Nephron (organoid): ENCODE measurements around the gene CIZ1.

Experiments used
- H3K27ac Mint-ChIP-seq, 3 experiments: 2 replicates each; pipeline ENCODE4 v1.8.0; 2020; ENCODE audit warnings: mixed read lengths in 3 of 3, mild to moderate bottlenecking in 2 of 3, moderate library complexity in 1 of 3
- H3K27me3 Mint-ChIP-seq: 2 replicates; pipeline ENCODE4 v1.8.0; 2021; ENCODE audit warnings: low read depth, mild to moderate bottlenecking, moderate library complexity, mixed read lengths
- H3K36me3 Mint-ChIP-seq: 2 replicates; pipeline ENCODE4 v1.8.0; 2020; ENCODE audit warnings: low read depth, mixed read lengths
- H3K4me1 Mint-ChIP-seq: 2 replicates; pipeline ENCODE4 v1.8.0; 2020; ENCODE audit warnings: mixed read lengths
- H3K4me3 Mint-ChIP-seq, 3 experiments: 2 replicates each; pipeline ENCODE4 v1.8.0; 2020; ENCODE audit warnings: mild to moderate bottlenecking in 3 of 3, mixed read lengths in 3 of 3, moderate library complexity in 2 of 3
- H3K9me3 Mint-ChIP-seq: 2 replicates; pipeline ENCODE4 v1.8.0; 2020; ENCODE audit warnings: mixed read lengths
- TF ChIP-seq, protein P1 (sequence below), 3 experiments: fragments of 200-600 bp; sonication (generic); IDR thresholded peaks; one replicate each; pipeline ENCODE4 v1.5.0; 2021; ENCODE audit warnings: antibody characterized with exemption in 3 of 3; ENCODE audit not compliant: unreplicated experiment in 3 of 3

The CIZ1 gene

DNA sequence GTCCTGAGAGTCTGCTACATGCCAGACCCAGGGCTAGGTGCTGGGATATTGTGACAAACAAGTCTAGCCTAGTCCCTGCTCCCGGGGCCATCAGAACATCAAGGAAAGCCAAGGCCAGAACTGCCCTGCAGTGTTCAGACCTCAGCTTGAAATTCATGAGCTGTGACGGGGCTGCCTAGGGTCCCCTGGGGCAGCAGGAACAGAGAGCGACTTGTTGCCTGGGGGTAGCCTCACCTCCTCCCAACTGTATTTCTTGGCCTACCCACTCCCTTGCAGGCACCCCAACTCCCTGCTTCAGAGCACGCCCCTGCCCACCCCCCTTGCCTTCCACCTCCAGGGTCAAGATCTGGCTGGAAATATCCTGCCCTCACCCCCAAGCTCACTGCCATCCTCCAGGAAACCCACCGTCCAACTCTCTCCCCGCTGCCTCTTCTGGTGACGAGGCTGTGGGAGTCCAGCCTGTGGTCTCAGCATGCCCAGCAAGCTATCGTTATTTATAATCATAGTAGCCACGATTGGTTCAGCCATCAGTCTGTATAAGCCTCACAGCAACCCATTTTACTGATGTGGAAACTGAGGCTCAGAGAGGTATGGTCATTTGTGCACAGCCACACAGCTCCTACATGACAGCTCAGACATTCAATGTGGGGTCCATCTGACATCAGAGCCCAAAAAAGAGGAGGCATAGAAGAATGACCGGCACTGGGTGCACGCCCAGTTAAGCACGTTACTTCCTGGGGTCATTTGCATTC is 22.6 kb upstream of the CIZ1 start:
- H3K9me3 Mint-ChIP-seq: no peaks in the 10 kb centered on the region
- H3K4me3 Mint-ChIP-seq: peak overlapping the region in 1 of 3 experiments; percentile 39
- peaks cover 4% of the 10 kb centered on the region for H3K27me3 Mint-ChIP-seq
- peaks cover 9% of the 10 kb centered on the region for H3K36me3 Mint-ChIP-seq
- TF ChIP-seq, protein P1, sequence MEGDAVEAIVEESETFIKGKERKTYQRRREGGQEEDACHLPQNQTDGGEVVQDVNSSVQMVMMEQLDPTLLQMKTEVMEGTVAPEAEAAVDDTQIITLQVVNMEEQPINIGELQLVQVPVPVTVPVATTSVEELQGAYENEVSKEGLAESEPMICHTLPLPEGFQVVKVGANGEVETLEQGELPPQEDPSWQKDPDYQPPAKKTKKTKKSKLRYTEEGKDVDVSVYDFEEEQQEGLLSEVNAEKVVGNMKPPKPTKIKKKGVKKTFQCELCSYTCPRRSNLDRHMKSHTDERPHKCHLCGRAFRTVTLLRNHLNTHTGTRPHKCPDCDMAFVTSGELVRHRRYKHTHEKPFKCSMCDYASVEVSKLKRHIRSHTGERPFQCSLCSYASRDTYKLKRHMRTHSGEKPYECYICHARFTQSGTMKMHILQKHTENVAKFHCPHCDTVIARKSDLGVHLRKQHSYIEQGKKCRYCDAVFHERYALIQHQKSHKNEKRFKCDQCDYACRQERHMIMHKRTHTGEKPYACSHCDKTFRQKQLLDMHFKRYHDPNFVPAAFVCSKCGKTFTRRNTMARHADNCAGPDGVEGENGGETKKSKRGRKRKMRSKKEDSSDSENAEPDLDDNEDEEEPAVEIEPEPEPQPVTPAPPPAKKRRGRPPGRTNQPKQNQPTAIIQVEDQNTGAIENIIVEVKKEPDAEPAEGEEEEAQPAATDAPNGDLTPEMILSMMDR (IDR thresholded peaks at IDR 0.05; ENCODE audit: unreplicated experiment in 3 of 3): no peak
- H3K27ac Mint-ChIP-seq: peak overlapping the region; percentile 89 to 94 (median 89)
- H3K4me1 Mint-ChIP-seq: peaks cover 48% of the 10 kb centered on the region

DNA sequence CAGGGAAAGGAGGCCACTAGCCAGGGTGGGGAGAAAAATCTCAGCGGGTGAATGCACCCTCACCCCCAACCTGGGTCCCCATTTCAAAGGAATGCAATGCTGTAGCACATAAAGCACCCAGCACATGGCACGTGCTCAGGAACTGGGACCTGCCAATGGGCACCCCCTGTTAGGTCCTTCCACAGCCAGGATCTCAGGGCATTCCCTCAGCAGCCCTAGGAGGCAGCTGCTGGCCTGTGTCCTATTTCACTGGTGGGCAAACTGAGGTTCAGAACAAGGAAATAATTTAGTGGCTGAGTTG is 20.6 kb upstream of the CIZ1 start:
- peaks cover 47% of the 10 kb centered on the region for H3K4me1 Mint-ChIP-seq
- H3K4me3 Mint-ChIP-seq: peak overlapping the region in 1 of 3 experiments; percentile 60
- H3K27me3 Mint-ChIP-seq: no peaks in the 10 kb centered on the region
- peak overlapping the region; percentile 89 to 97 (median 91) for H3K27ac Mint-ChIP-seq
- H3K36me3 Mint-ChIP-seq: no peaks in the 10 kb centered on the region
- no peaks in the 10 kb centered on the region for H3K9me3 Mint-ChIP-seq
- TF ChIP-seq, protein P1 (IDR thresholded peaks at IDR 0.05; ENCODE audit: unreplicated experiment in 3 of 3): no peak

DNA sequence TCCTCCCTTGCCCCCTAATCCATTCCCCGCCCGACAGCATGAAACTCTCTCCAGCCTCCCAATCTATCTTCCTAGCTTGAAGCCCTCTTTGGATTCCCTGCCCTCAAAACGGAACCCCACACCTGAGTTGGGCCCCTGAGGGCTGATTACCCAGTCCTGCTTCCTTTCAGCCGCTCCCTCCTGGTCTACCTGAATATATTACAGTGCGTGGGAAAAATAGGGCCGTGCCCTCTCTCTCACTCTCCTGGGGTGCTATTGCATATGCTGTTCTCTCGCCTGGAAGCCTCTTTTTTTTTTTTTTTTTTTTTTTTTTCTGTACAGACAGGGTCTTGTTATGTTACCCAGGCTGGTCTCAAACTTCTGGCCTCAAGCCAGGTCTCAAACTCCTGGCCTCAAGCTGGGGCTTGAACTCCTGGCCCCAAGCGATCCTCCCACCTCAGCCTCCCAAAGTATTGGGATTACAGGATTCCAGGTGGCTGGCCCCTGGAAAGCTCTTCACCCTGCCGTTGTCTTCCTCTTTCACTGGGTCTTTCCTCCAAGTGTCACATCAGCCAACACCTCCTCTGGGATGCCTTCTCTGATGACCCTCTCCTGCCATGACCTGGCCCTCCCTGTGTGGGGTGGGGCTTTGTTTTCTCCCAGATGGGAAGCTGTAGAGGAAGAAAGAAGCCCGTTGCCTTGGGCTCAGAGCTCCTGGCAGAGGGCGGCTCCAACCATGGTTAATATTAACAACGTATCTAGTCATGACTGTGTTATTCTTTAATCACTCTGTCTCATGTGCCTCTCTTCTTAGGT is 20.0 kb upstream of the CIZ1 start:
- Mint-ChIP-seq H3K27ac (peak overlapping the region; percentile 89 to 97 (median 91)), H3K4me1 (peaks cover 49% of the 10 kb centered on the region)

DNA sequence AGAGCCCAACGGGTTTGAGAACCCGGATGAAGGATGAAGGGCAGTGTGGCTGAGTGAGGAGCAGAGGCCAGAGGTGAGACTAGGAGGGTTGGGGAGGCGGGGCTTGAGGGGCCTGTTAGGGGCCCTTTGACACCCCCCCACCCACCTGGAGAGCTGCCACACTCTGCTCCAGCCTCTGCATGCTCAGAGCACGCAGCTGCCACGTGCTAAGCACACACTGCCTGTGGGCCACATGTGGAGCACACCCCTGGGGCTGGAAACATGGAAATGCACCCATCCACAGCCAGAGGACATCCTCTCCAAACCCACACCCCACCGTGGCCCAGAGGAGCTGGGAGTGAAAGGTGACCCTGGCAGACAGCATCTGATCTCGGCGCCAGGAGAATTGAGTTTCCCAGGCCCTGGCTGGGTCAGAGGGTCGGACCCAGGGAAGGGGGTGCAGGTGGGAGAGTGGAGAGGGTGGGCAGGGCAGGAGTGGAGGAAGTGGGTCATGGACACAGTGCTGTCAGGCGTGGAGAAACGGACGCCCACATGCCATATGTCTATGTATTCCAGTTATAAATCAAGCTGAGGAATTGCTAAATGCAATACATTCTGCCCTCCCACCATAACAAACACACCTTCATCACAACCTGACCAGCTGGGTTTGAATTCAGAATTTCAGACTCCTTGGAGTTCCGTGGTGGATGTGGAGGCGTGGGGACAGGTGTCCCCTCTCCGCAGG is 17.7 kb upstream of the CIZ1 start:
- H3K27ac Mint-ChIP-seq: peak overlapping the region; percentile 71 to 92 (median 72)
- peaks cover 4% of the 10 kb centered on the region for H3K36me3 Mint-ChIP-seq
- TF ChIP-seq, protein P1 (IDR thresholded peaks at IDR 0.05; ENCODE audit: unreplicated experiment in 3 of 3): no peak
- H3K4me1 Mint-ChIP-seq: peaks cover 50% of the 10 kb centered on the region
- H3K27me3 Mint-ChIP-seq: peaks cover 2% of the 10 kb centered on the region
- H3K9me3 Mint-ChIP-seq: no peaks in the 10 kb centered on the region
- peak overlapping the region in 1 of 3 experiments; percentile 44 for H3K4me3 Mint-ChIP-seq

More for the DNA sequence above, 20.0 kb upstream of the CIZ1 start:
- TF ChIP-seq, protein P1 (IDR thresholded peaks at IDR 0.05; ENCODE audit: unreplicated experiment in 3 of 3): no peak
- Mint-ChIP-seq H3K27me3 (no peaks in the 10 kb centered on the region), H3K9me3 (no peaks in the 10 kb centered on the region), H3K4me3 (peak overlapping the region; percentile 44 to 60 (median 58)), H3K36me3 (peaks cover 1% of the 10 kb centered on the region)

DNA sequence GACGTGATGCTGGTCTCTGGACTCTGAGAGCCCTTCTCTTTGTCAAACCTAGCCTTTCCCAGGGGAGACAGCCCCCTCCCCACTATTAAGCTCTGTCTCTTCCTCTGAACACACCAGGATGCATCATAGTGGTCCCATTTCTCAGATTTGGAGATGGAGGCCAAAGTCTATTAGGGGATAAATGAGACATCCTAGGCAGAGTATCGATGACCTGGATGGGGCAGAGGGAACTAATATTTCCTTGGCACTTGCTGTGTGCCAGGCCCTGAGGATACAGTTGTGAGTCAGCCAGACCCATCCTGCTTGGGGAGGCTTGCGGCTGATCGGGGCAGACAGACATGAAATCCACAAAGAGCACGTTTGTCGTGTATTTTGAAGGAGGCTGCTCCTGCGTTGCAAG is 17.0 kb upstream of the CIZ1 start:
- H3K27me3 Mint-ChIP-seq: peaks cover 3% of the 10 kb centered on the region
- H3K4me3 Mint-ChIP-seq: peak overlapping the region in 2 of 3 experiments; percentile 26 to 44
- H3K27ac Mint-ChIP-seq: peak overlapping the region; percentile 71 to 92 (median 72)
- TF ChIP-seq, protein P1 (IDR thresholded peaks at IDR 0.05; ENCODE audit: unreplicated experiment in 3 of 3): no peak
- H3K4me1 Mint-ChIP-seq: peaks cover 51% of the 10 kb centered on the region
- peaks cover 4% of the 10 kb centered on the region for H3K36me3 Mint-ChIP-seq
- H3K9me3 Mint-ChIP-seq: no peaks in the 10 kb centered on the region
